B cell (primary cell): ENCODE data around the gene DHRS7. TPM values are rescaled to one million over a fixed set of nuclear protein-coding genes. Genes with fewer than 3 reads are reported as not detected.

Experiments used
- ATAC-seq: fragments of 200-7000 bp; cut with Tn5 transposase; one replicate; pipeline ENCODE4 v1.10.0; 2021; ENCODE audit warnings: low read depth, mild to moderate bottlenecking, moderate number of reproducible peaks, moderate library complexity
- CTCF ChIA-PET: fragments of 350-600 bp; sonication (Branson Sonifier 250); formaldehyde crosslinking; loops from one replicate; lab custom pipeline; 2021; ENCODE audit warnings: antibody characterized with exemption, inconsistent platforms; lab: Charles Lee
- POLR2A ChIA-PET: fragments of 350-600 bp; sonication (Branson Sonifier 250); formaldehyde crosslinking; loops from one replicate; lab custom pipeline; 2021; ENCODE audit warnings: antibody characterized with exemption; lab: Charles Lee
- DNase-seq: peaks from one replicate; pipeline ENCODE4 v3.0.0; 2013
- H2AFZ ChIP-seq: 2 replicates; pipeline ENCODE4 v1.6.1; 2012; ENCODE audit warnings: mild to moderate bottlenecking, low read depth, low read length; ENCODE audit not compliant: insufficient read depth, poor library complexity, severe bottlenecking
- H3K27ac ChIP-seq, 2 donors: 1 replicate in 1 of 2; 2 replicates in 1 of 2; pipeline ENCODE4 v1.5.1; 2012 to 2013; ENCODE audit warnings: low read length in 2 of 2, mild to moderate bottlenecking in 2 of 2, moderate library complexity in 1 of 2
- H3K27me3 ChIP-seq, 4 experiments: fragments of 200-600 bp in 1 of 4; sonication (generic) in 1 of 4; replicated peaks in 1 of 4; 1 replicate in 2 of 4; 2 replicates in 2 of 4; pipeline versions ENCODE4 v1.6.1 to v1.7.0; 2013 to 2016; ENCODE audit warnings: low read length in 3 of 4, mild to moderate bottlenecking in 2 of 4, mixed read lengths in 1 of 4, moderate library complexity in 1 of 4; ENCODE audit not compliant: insufficient read depth in 4 of 4, control insufficient read depth in 3 of 4; ENCODE audit errors: control extremely low read depth in 1 of 4
- H3K36me3 ChIP-seq, 2 experiments: replicated peaks in 1 of 2; 1 replicate in 1 of 2; 2 replicates in 1 of 2; pipeline versions ENCODE4 v1.6.1 to v1.7.1; 2013; ENCODE audit warnings: low read length in 1 of 2; ENCODE audit not compliant: insufficient read depth in 2 of 2, control insufficient read depth in 1 of 2; ENCODE audit errors: control extremely low read depth in 1 of 2, extremely low read depth in 1 of 2
- H3K4me1 ChIP-seq, 2 donors: fragments of 200-600 bp in 1 of 2; sonication (generic) in 1 of 2; 1 replicate in 1 of 2; 2 replicates in 1 of 2; pipeline versions ENCODE4 v1.5.1 to v1.6.1; 2013 to 2017; ENCODE audit warnings: low read length in 2 of 2; ENCODE audit not compliant: control insufficient read depth in 2 of 2, insufficient read depth in 2 of 2
- H3K4me2 ChIP-seq: replicated peaks from 2 replicates; pipeline ENCODE3; 2012; ENCODE audit warnings: mild to moderate bottlenecking, low read depth, low read length; ENCODE audit not compliant: poor library complexity, severe bottlenecking
- H3K4me3 ChIP-seq, 5 experiments: fragments of 200-600 bp in 1 of 5; sonication (generic) in 1 of 5; 1 replicate in 3 of 5; 2 replicates in 2 of 5; pipeline versions ENCODE4 v1.5.1 to v1.7.0; 2011 to 2016; ENCODE audit warnings: low read length in 4 of 5, mild to moderate bottlenecking in 4 of 5, low read depth in 2 of 5, control low read depth in 1 of 5, moderate library complexity in 1 of 5; ENCODE audit not compliant: insufficient read depth in 1 of 5; ENCODE audit errors: control extremely low read depth in 1 of 5, extremely low read depth in 1 of 5
- H3K79me2 ChIP-seq: fragments of 200-600 bp; sonication (generic); one replicate; pipeline ENCODE4 v1.6.0; 2016; ENCODE audit warnings: low read length; ENCODE audit not compliant: control insufficient read depth, insufficient read depth
- H3K9ac ChIP-seq: fragments of 200-600 bp; sonication (generic); 2 replicates; pipeline ENCODE4 v1.6.1; 2017; ENCODE audit warnings: mild to moderate bottlenecking, low read length, moderate library complexity
- H3K9me3 ChIP-seq, 3 donors: one replicate each; pipeline versions ENCODE4 v1.6.1 to v1.7.1; 2013; ENCODE audit warnings: low read length in 2 of 3; ENCODE audit not compliant: control insufficient read depth in 2 of 3, insufficient read depth in 1 of 3; ENCODE audit errors: control extremely low read depth in 1 of 3
- H4K20me1 ChIP-seq: 2 replicates; pipeline ENCODE4 v1.6.0; 2012; ENCODE audit warnings: mild to moderate bottlenecking, low read length; ENCODE audit not compliant: insufficient read depth, control insufficient read depth, poor library complexity, severe bottlenecking
- H3K27ac Mint-ChIP-seq: one replicate; pipeline ENCODE4 v1.8.0; 2021; ENCODE audit warnings: mixed read lengths
- H3K27me3 Mint-ChIP-seq: one replicate; pipeline ENCODE4 v1.8.0; 2021; ENCODE audit warnings: mixed read lengths
- H3K4me1 Mint-ChIP-seq: one replicate; pipeline ENCODE4 v1.8.0; 2021; ENCODE audit warnings: mixed read lengths
- H3K4me3 Mint-ChIP-seq: one replicate; pipeline ENCODE4 v1.8.0; 2021; ENCODE audit warnings: mixed read lengths
- H3K9me3 Mint-ChIP-seq: one replicate; pipeline ENCODE4 v1.8.0; 2022; ENCODE audit warnings: mixed read lengths; ENCODE audit not compliant: insufficient read depth
- EZH2 ChIP-seq: IDR thresholded peaks from 2 replicates; pipeline ENCODE4 v1.6.1; 2012; ENCODE audit warnings: borderline replicate concordance, low read depth, mild to moderate bottlenecking, moderate library complexity, low read length; ENCODE audit not compliant: insufficient read depth, poor library complexity, severe bottlenecking
- WGBS: methylation state at CpG from one replicate; pipeline ENCODE4 v1.1.5; 2013; ENCODE audit warnings: missing lambda C conversion rate; ENCODE audit not compliant: insufficient coverage; 5-methylcytosine and 5-hydroxymethylcytosine counted together
- intact Hi-C: fragments of 100-400 bp; cut with micrococcal nuclease; formaldehyde crosslinking; loops from one replicate; pipeline ENCODE4 v1.10.0; 2022
- polyA plus RNA-seq: library from polyadenylated mRNA; depleted of rRNA; stranded (reverse); fragments of >200 nt; gene quantifications from 2 replicates; pipeline ENCODE4 v1.2.3, GENCODE V29; 2012
- total RNA-seq, 2 donors: library from RNA; stranded (reverse); fragments of 120-200 nt in 1 of 2; gene quantifications; 1 replicate in 1 of 2; 2 replicates in 1 of 2; pipeline versions ENCODE4 v1.2.3 to v1.2.4, GENCODE V29; 2013 to 2022
- TF ChIP-seq, protein P1 (sequence below): fragments of 200-600 bp; IDR thresholded peaks from one replicate; pipeline ENCODE4 v1.8.0; 2022; ENCODE audit warnings: antibody characterized with exemption, mild to moderate bottlenecking

The DHRS7 gene
- total and polyA plus RNA-seq, 2 donors (not counting 1 experiment from before 2014, with no cell fraction given): 25.0 to 47.5 TPM

GRCh38 chr14:60114881-60115280 lies 50.3 kb downstream of the DHRS7 start:
- ChIA-PET POLR2A (no interaction called here), CTCF (no interaction called here)
- Histone ChIP-seq H3K4me1 (no peaks in the 10 kb centered on the region), H2AFZ (no peak overlapping the region), H3K4me3 (no peak overlapping the region), H3K36me3 (peaks cover 2 to 33% of the 10 kb centered on the region in 2 experiments), H4K20me1 (no peaks in the 10 kb centered on the region), H3K27me3 (no peaks in the 10 kb centered on the region), H3K9me3 (no peaks in the 10 kb centered on the region), H3K79me2 (peaks cover 8% of the 10 kb centered on the region), H3K4me2 (no peak overlapping the region), H3K9ac (no peak overlapping the region), H3K27ac (no peak overlapping the region)
- TF ChIP-seq, protein P1, sequence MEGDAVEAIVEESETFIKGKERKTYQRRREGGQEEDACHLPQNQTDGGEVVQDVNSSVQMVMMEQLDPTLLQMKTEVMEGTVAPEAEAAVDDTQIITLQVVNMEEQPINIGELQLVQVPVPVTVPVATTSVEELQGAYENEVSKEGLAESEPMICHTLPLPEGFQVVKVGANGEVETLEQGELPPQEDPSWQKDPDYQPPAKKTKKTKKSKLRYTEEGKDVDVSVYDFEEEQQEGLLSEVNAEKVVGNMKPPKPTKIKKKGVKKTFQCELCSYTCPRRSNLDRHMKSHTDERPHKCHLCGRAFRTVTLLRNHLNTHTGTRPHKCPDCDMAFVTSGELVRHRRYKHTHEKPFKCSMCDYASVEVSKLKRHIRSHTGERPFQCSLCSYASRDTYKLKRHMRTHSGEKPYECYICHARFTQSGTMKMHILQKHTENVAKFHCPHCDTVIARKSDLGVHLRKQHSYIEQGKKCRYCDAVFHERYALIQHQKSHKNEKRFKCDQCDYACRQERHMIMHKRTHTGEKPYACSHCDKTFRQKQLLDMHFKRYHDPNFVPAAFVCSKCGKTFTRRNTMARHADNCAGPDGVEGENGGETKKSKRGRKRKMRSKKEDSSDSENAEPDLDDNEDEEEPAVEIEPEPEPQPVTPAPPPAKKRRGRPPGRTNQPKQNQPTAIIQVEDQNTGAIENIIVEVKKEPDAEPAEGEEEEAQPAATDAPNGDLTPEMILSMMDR: no peak
- TF ChIP-seq EZH2: no peak
- Mint-ChIP-seq H3K27ac (no peak overlapping the region), H3K4me1 (peaks cover 6% of the 10 kb centered on the region), H3K9me3 (no peaks in the 10 kb centered on the region), H3K4me3 (no peak overlapping the region), H3K27me3 (no peaks in the 10 kb centered on the region)
- intact Hi-C loops: no loop called here
- WGBS: no CpG with 5 or more reads among the region's 1 CpG
- no peak for ATAC-seq
- no peak for DNase-seq

DNA sequence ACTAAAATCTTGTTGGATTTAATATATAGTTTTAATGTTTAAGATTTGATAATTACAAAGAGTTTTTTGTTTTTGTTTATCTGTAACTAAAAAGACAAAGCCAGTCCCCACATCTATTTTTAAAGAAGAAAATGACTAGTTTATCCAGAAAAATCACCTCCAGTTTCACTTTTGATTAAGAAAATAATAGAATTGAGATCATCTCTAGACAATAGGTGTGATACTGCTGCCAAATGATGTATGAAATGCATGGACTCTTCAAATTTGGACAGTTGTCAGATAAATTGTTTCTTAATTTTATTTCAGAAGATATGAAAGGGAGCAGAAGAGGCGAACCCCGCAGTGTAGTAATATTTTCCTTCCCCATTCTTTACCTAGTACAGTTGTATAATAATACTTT lies 53.5 kb downstream of the DHRS7 start:
- peaks cover 16% of the 10 kb centered on the region for H3K79me2 ChIP-seq
- H4K20me1 ChIP-seq: no peaks in the 10 kb centered on the region
- no peak overlapping the region for H2AFZ ChIP-seq
- intact Hi-C loops: no loop called here
- no peak overlapping the region for H3K9ac ChIP-seq
- Mint-ChIP-seq H3K9me3 (no peaks in the 10 kb centered on the region), H3K4me3 (no peak overlapping the region), H3K27ac (no peak overlapping the region), H3K27me3 (no peaks in the 10 kb centered on the region), H3K4me1 (peaks cover 6% of the 10 kb centered on the region)
- no peak overlapping the region for H3K27ac ChIP-seq
- H3K36me3 ChIP-seq: peaks cover 4 to 16% of the 10 kb centered on the region in 2 experiments
- ChIA-PET POLR2A (no interaction called here), CTCF (no interaction called here)
- no CpG with 5 or more reads among the region's 2 CpGs for WGBS
- no peak overlapping the region for H3K4me2 ChIP-seq
- DNase-seq (no peak), ATAC-seq (no peak)
- H3K9me3 ChIP-seq: no peaks in the 10 kb centered on the region
- no peak overlapping the region for H3K4me3 ChIP-seq
- H3K27me3 ChIP-seq: no peaks in the 10 kb centered on the region
- H3K4me1 ChIP-seq: no peaks in the 10 kb centered on the region
- TF ChIP-seq EZH2: no peak
- TF ChIP-seq, protein P1: no peak
